ENCODE data around the gene TUBB4B.

GRCh38 chr9:137264067-137264466 is 23.0 kb downstream of the TUBB4B start:
- TF ChIP-seq CTCF (conservative IDR thresholded peaks at IDR 0.05; ENCODE audit: low read depth, low read length) = no peak
- TF ChIP-seq RFX5 (IDR thresholded peaks at IDR 0.05; ENCODE audit: low read depth, low read length) = no peak
- no peak for TF ChIP-seq POLR2A (IDR thresholded peaks at IDR 0.05; ENCODE audit: low read depth, low read length)
- TF ChIP-seq MXI1 (IDR thresholded peaks at IDR 0.05; ENCODE audit: borderline replicate concordance, low read depth, low read length) = no peak

All from IMR-90 (cell line).